HEK293 (cell line): Measurements from ENCODE around the gene PTPRH.

Source experiments
- CTCF ChIP-seq: fragments of 450-650 bp; formaldehyde crosslinking; IDR thresholded peaks from 2 replicates; pipeline ENCODE4 v1.5.1; 2016; ENCODE audit warnings: missing biosample characterization, missing genetic modification characterization
- IKZF3 ChIP-seq: fragments of 450-650 bp; IDR thresholded peaks from 2 replicates; pipeline ENCODE4 v1.5.0; 2018; ENCODE audit warnings: missing biosample characterization, mild to moderate bottlenecking, missing genetic modification characterization, moderate library complexity
- KLF9 ChIP-seq: fragments of 450-650 bp; formaldehyde crosslinking; IDR thresholded peaks from 2 replicates; pipeline ENCODE4 v1.5.1; 2016; ENCODE audit warnings: missing biosample characterization, missing genetic modification characterization, low read depth
- PATZ1 ChIP-seq: fragments of 450-650 bp; formaldehyde crosslinking; IDR thresholded peaks from 2 replicates; pipeline ENCODE4 v1.5.1; 2016; ENCODE audit warnings: missing biosample characterization, missing genetic modification characterization
- SETDB1 ChIP-seq: IDR thresholded peaks from one replicate; pipeline ENCODE4 v1.6.1; 2017; ENCODE audit warnings: mild to moderate bottlenecking, low read length, moderate library complexity, mixed read lengths; ENCODE audit not compliant: insufficient read length
- SP3 ChIP-seq: fragments of 450-650 bp; formaldehyde crosslinking; IDR thresholded peaks from 2 replicates; pipeline ENCODE4 v1.5.1; 2016; ENCODE audit warnings: missing biosample characterization, missing genetic modification characterization
- ZBTB49 ChIP-seq: fragments of 450-650 bp; formaldehyde crosslinking; IDR thresholded peaks from 2 replicates; pipeline ENCODE4 v1.5.1; 2016; ENCODE audit warnings: missing biosample characterization, missing genetic modification characterization, low read depth
- ZFHX2 ChIP-seq: fragments of 450-650 bp; formaldehyde crosslinking; conservative IDR thresholded peaks from 2 replicates; pipeline ENCODE4 v1.5.1; 2016; ENCODE audit warnings: missing biosample characterization, missing genetic modification characterization
- ZNF10 ChIP-seq: fragments of 450-650 bp; formaldehyde crosslinking; IDR thresholded peaks from 2 replicates; pipeline ENCODE4 v1.5.1; 2017; ENCODE audit warnings: missing biosample characterization, missing genetic modification characterization
- ZNF132 ChIP-seq: fragments of 450-650 bp; formaldehyde crosslinking; IDR thresholded peaks from 2 replicates; pipeline ENCODE4 v1.5.1; 2017; ENCODE audit warnings: missing biosample characterization, missing genetic modification characterization, borderline replicate concordance
- ZNF146 ChIP-seq: fragments of 450-650 bp; formaldehyde crosslinking; IDR thresholded peaks from 2 replicates; pipeline ENCODE4 v1.5.1; 2016; ENCODE audit warnings: missing biosample characterization, missing genetic modification characterization
- ZNF18 ChIP-seq: fragments of 450-650 bp; formaldehyde crosslinking; IDR thresholded peaks from 2 replicates; pipeline ENCODE4 v1.5.1; 2016; ENCODE audit warnings: missing biosample characterization, missing genetic modification characterization
- ZNF266 ChIP-seq: fragments of 450-650 bp; formaldehyde crosslinking; IDR thresholded peaks from 2 replicates; pipeline ENCODE4 v1.5.1; 2016; ENCODE audit warnings: missing biosample characterization, missing genetic modification characterization, low read depth
- ZNF335 ChIP-seq: fragments of 450-650 bp; formaldehyde crosslinking; conservative IDR thresholded peaks from 2 replicates; pipeline ENCODE4 v1.5.1; 2016; ENCODE audit warnings: missing biosample characterization, missing genetic modification characterization
- ZNF341 ChIP-seq: fragments of 450-650 bp; formaldehyde crosslinking; IDR thresholded peaks from 2 replicates; pipeline ENCODE4; 2016; ENCODE audit warnings: low read depth, missing biosample characterization, missing genetic modification characterization
- ZNF366 ChIP-seq: fragments of 450-650 bp; formaldehyde crosslinking; conservative IDR thresholded peaks from 2 replicates; pipeline ENCODE4 v1.5.1; 2016; ENCODE audit warnings: missing biosample characterization, missing genetic modification characterization

The PTPRH gene

GRCh38 chr19:55257461-55258420 lies 48.4 kb upstream of the PTPRH start (continued):
- TF ChIP-seq ZFHX2 (tag by site-specific recombination) (peak; percentile 93), ZNF132 (tag by site-specific recombination) (no peak), ZNF341 (tag by site-specific recombination) (0 out of 2 replicates have a peak, but pooled peaks have one; percentile 16), KLF9 (tag by site-specific recombination) (no peak), ZBTB49 (tag by site-specific recombination) (no peak), ZNF335 (tag by site-specific recombination) (peak; percentile 51), SP3 (tag by site-specific recombination) (0 out of 2 replicates have a peak, but pooled peaks have one; percentile 11), ZNF266 (tag by site-specific recombination) (no peak), ZNF366 (tag by site-specific recombination) (0 out of 2 replicates have a peak, but pooled peaks have one; percentile 10), SETDB1 (no peak), ZNF146 (no peak), ZNF10 (no peak), PATZ1 (peak; percentile 40), CTCF (tag by site-specific recombination) (no peak), IKZF3 (no peak), ZNF18 (tag by site-specific recombination) (no peak)
